Panc1 (cell line): ENCODE results near the gene ZNF862. TPM values are rescaled to one million over a fixed set of nuclear protein-coding genes. Genes with fewer than 3 reads are reported as not detected.

Experiments used
- ATAC-seq: fragments of 200-7000 bp; cut with Tn5 transposase; 2 replicates; pipeline ENCODE4 v1.9.1; 2020; ENCODE audit warnings: mild to moderate bottlenecking, moderate library complexity
- BruUV-seq: library from RNA; stranded (reverse); fragments of 400-500 nt; replicated peaks from 2 replicates; lab custom pipeline; 2021; lab: Mats Ljungman, UMichigan
- CTCF ChIA-PET: fragments of 300-600 bp; sonication (Branson Sonifier 250); formaldehyde crosslinking; loops from one replicate; lab custom pipeline; 2022; ENCODE audit warnings: antibody characterized with exemption; lab: Charles Lee
- POLR2A ChIA-PET: fragments of 300-600 bp; sonication (Branson Sonifier 250); formaldehyde crosslinking; loops from one replicate; lab custom pipeline; 2022; ENCODE audit warnings: antibody characterized with exemption; lab: Charles Lee
- DNase-seq: peaks from one replicate; pipeline ENCODE4 v3.0.0-alpha.2; 2010; ENCODE audit warnings: low read depth, low spot score
- H3K27ac ChIP-seq: 2 replicates; pipeline ENCODE4 v1.5.1; 2011; ENCODE audit warnings: mild to moderate bottlenecking, low read length, inconsistent platforms
- H3K27me3 ChIP-seq: fragments of 200-500 bp; sonication (Bioruptor generic); 2 replicates; pipeline ENCODE4 v1.6.0; 2014; ENCODE audit warnings: low read length, inconsistent platforms; ENCODE audit not compliant: control insufficient read depth, insufficient read depth
- H3K36me3 ChIP-seq: fragments of 200-500 bp; sonication (Bioruptor generic); 2 replicates; pipeline ENCODE4 v1.5.1; 2014; ENCODE audit warnings: inconsistent platforms, mild to moderate bottlenecking, low read length, moderate library complexity; ENCODE audit not compliant: control insufficient read depth, insufficient read depth
- H3K4me1 ChIP-seq: 2 replicates; pipeline ENCODE4 v1.5.1; 2011; ENCODE audit warnings: inconsistent platforms, mild to moderate bottlenecking, low read length, moderate library complexity; ENCODE audit not compliant: control insufficient read depth, insufficient read depth
- H3K4me3 ChIP-seq, 2 experiments: 2 replicates each; pipeline ENCODE4 v1.5.1; 2011 to 2012; ENCODE audit warnings: low read depth in 2 of 2, low read length in 2 of 2, mild to moderate bottlenecking in 2 of 2, inconsistent platforms in 1 of 2, moderate library complexity in 1 of 2
- H3K9me3 ChIP-seq: fragments of 200-500 bp; sonication (Bioruptor generic); 2 replicates; pipeline ENCODE4 v1.5.1; 2014; ENCODE audit warnings: low read depth, mild to moderate bottlenecking, inconsistent platforms, low read length, moderate library complexity; ENCODE audit not compliant: control insufficient read depth, insufficient read depth
- POLR2AphosphoS5 ChIP-seq: IDR thresholded peaks from 2 replicates; pipeline ENCODE4 v1.6.1; 2012; ENCODE audit warnings: mild to moderate bottlenecking, low read depth, low read length, moderate library complexity
- SIN3A ChIP-seq: IDR thresholded peaks from 2 replicates; pipeline ENCODE4 v1.6.1; 2012; ENCODE audit warnings: low read depth, mild to moderate bottlenecking, low read length, moderate library complexity, borderline replicate concordance; ENCODE audit not compliant: insufficient read depth
- TCF7L2 ChIP-seq: IDR thresholded peaks from 2 replicates; pipeline ENCODE4 v1.6.1; 2011; ENCODE audit warnings: mild to moderate bottlenecking, low read depth, low read length, inconsistent platforms
- in situ Hi-C: cut with HindIII; loops from 2 replicates; pipeline ENCODE4 v1.10.0; 2016; ENCODE audit warnings: low sequenced_read_pairs, low pct_unique_long_range_greater_than_20kb
- intact Hi-C: fragments of 100-400 bp; cut with micrococcal nuclease; formaldehyde crosslinking; loops from one replicate; pipeline ENCODE4 v1.10.0; 2022; ENCODE audit not compliant: unreplicated experiment
- total RNA-seq: library from RNA; stranded (reverse); gene quantifications from one replicate; pipeline ENCODE4 v1.2.1, GENCODE V29; 2021; ENCODE audit not compliant: unreplicated experiment
- TF ChIP-seq, protein P1 (sequence below), 2 experiments: IDR thresholded peaks; 2 replicates each; pipeline ENCODE4 v1.6.1; 2011 to 2012; ENCODE audit warnings: low read depth in 2 of 2, control low read depth in 1 of 2, low read length in 1 of 2, mild to moderate bottlenecking in 1 of 2, moderate library complexity in 1 of 2; ENCODE audit not compliant: insufficient read depth in 1 of 2
- TF ChIP-seq, protein P2 (sequence below): fragments of 450-650 bp; IDR thresholded peaks from 2 replicates; pipeline ENCODE4 v1.5.1; 2017; ENCODE audit warnings: mild to moderate bottlenecking

Gene ZNF862
- total RNA-seq, 1 experiment from 2014 or later = 6.8 TPM

DNA sequence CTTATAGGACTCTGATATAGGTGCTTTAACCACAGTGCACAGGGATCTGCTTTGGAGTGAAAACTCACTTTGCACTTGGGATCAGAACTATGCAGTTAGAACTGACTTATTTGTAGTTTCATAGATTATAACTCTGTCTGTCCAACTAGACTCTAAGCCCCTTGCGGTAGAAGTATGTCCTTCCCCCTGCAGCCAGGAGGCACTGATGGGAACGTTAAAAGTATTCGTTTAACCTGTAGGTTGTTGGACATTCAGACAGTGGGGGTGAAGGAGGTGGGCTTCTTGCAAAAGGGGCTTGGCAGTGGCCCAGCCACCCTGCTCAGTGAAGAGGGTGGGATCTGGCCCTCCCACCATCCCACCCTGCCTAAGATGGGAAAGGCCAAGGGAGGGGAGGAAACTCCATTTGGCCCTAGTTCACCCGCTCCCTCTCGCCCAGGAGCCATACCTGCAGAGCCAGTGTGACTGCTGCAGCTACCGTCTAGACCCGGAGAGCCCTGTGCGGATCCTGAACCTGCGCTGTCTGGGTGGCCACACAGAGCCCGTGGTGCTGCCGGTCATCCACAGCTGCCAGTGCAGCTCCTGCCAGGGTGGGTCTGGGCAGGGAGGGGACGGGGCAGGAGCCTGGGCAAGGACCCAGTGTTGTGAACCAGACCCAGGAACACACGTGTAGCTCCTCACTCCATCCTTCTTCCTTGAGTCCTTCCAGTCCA lies 5.7 kb upstream of the ZNF862 start:
- DNase-seq (no peak), ATAC-seq (peak; percentile 33; the same call in 1 of the 2 replicates)
- no peak overlapping the region for H3K27ac ChIP-seq
- no peaks in the 10 kb centered on the region for H3K36me3 ChIP-seq
- ChIA-PET CTCF (no interaction called here), POLR2A (interaction anchor here (0.6 kb wide), 1 partner anchor 15 kb away, joined by 4 read pairs; no protein-coding TSS in a partner anchor)
- no TSS peak for BruUV-seq
- in situ Hi-C loops (no loop called here), intact Hi-C loops (no loop called here)
- H3K9me3 ChIP-seq = no peaks in the 10 kb centered on the region
- no peak overlapping the region for H3K4me3 ChIP-seq
- no peaks in the 10 kb centered on the region for H3K4me1 ChIP-seq
- H3K27me3 ChIP-seq = 0 out of 2 replicates have a peak, but pooled peaks cover 4% of the 10 kb centered on the region
- TF ChIP-seq POLR2AphosphoS5 (no peak), TCF7L2 (no peak), SIN3A (no peak)
- TF ChIP-seq, protein P1, sequence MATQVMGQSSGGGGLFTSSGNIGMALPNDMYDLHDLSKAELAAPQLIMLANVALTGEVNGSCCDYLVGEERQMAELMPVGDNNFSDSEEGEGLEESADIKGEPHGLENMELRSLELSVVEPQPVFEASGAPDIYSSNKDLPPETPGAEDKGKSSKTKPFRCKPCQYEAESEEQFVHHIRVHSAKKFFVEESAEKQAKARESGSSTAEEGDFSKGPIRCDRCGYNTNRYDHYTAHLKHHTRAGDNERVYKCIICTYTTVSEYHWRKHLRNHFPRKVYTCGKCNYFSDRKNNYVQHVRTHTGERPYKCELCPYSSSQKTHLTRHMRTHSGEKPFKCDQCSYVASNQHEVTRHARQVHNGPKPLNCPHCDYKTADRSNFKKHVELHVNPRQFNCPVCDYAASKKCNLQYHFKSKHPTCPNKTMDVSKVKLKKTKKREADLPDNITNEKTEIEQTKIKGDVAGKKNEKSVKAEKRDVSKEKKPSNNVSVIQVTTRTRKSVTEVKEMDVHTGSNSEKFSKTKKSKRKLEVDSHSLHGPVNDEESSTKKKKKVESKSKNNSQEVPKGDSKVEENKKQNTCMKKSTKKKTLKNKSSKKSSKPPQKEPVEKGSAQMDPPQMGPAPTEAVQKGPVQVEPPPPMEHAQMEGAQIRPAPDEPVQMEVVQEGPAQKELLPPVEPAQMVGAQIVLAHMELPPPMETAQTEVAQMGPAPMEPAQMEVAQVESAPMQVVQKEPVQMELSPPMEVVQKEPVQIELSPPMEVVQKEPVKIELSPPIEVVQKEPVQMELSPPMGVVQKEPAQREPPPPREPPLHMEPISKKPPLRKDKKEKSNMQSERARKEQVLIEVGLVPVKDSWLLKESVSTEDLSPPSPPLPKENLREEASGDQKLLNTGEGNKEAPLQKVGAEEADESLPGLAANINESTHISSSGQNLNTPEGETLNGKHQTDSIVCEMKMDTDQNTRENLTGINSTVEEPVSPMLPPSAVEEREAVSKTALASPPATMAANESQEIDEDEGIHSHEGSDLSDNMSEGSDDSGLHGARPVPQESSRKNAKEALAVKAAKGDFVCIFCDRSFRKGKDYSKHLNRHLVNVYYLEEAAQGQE (IDR thresholded peaks at IDR 0.05; ENCODE audit: insufficient read depth in 1 of 2, low read depth in 2 of 2, low read length in 1 of 2) = no peak
- TF ChIP-seq, protein P2, sequence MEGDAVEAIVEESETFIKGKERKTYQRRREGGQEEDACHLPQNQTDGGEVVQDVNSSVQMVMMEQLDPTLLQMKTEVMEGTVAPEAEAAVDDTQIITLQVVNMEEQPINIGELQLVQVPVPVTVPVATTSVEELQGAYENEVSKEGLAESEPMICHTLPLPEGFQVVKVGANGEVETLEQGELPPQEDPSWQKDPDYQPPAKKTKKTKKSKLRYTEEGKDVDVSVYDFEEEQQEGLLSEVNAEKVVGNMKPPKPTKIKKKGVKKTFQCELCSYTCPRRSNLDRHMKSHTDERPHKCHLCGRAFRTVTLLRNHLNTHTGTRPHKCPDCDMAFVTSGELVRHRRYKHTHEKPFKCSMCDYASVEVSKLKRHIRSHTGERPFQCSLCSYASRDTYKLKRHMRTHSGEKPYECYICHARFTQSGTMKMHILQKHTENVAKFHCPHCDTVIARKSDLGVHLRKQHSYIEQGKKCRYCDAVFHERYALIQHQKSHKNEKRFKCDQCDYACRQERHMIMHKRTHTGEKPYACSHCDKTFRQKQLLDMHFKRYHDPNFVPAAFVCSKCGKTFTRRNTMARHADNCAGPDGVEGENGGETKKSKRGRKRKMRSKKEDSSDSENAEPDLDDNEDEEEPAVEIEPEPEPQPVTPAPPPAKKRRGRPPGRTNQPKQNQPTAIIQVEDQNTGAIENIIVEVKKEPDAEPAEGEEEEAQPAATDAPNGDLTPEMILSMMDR = no peak

DNA sequence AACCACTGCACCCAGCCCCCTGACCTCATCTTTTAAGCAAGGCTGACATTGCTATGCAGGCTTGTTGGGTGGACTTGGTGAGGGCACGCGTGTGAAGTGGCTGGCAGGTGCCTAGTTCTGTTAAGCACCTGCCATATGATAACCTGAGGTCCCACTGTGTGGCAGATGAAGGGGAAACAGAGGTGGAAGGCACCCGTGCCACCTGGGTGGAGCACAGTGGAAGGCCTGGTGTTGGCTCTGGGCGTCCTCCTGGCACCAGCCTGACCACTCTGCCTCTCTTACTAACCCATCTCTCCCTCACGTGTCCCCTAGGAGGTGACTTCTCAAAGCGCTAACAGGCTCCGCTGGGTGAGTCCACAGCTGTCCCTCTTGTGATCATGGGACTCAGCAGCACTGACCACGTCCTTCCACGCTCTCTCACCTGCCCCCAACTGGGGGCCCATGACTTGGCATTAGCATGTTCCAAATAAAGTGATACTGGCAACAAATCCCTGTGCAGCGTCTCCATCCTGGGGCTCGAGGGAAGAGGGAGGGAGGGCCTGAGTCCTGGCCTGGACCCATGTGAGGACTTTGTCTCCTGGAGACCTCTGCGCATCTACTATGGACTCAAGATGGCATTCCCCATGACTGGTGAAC lies 4.6 kb upstream of the ZNF862 start:
- no peak for DNase-seq
- BruUV-seq = no TSS peak
- Histone ChIP-seq H3K27ac (no peak overlapping the region), H3K36me3 (no peaks in the 10 kb centered on the region; the same call in 1 of the 2 replicates), H3K9me3 (no peaks in the 10 kb centered on the region), H3K4me1 (peaks cover 4% of the 10 kb centered on the region; the same call in 1 of the 2 replicates), H3K4me3 (no peak overlapping the region), H3K27me3 (0 out of 2 replicates have a peak, but pooled peaks cover 4% of the 10 kb centered on the region)
- intact Hi-C loops (no loop called here), in situ Hi-C loops (no loop called here)
- TF ChIP-seq, protein P2 = no peak
- no peak for TF ChIP-seq SIN3A
- TF ChIP-seq POLR2AphosphoS5 = no peak
- TF ChIP-seq TCF7L2 = no peak
- TF ChIP-seq, protein P1 (IDR thresholded peaks at IDR 0.05; ENCODE audit: insufficient read depth in 1 of 2, low read depth in 2 of 2, low read length in 1 of 2) = no peak
- no peak for ATAC-seq
- ChIA-PET POLR2A (no interaction called here), CTCF (no interaction called here)
